NCI-H1092 (cell line): ENCODE data around the gene METTL26.
A peak's percentile ranks its signal among the peaks of the same experiment; 100 is the strongest.
"Not testable (repeated sequence)": the region's sequence is repeated elsewhere in the genome, so short reads cannot be mapped to it uniquely, and the experiment has no call there.

Experiments
- DNase-seq: peaks from one replicate; lab custom pipeline; 2025; lab: John Stamatoyannopoulos, UW

Gene METTL26

DNA sequence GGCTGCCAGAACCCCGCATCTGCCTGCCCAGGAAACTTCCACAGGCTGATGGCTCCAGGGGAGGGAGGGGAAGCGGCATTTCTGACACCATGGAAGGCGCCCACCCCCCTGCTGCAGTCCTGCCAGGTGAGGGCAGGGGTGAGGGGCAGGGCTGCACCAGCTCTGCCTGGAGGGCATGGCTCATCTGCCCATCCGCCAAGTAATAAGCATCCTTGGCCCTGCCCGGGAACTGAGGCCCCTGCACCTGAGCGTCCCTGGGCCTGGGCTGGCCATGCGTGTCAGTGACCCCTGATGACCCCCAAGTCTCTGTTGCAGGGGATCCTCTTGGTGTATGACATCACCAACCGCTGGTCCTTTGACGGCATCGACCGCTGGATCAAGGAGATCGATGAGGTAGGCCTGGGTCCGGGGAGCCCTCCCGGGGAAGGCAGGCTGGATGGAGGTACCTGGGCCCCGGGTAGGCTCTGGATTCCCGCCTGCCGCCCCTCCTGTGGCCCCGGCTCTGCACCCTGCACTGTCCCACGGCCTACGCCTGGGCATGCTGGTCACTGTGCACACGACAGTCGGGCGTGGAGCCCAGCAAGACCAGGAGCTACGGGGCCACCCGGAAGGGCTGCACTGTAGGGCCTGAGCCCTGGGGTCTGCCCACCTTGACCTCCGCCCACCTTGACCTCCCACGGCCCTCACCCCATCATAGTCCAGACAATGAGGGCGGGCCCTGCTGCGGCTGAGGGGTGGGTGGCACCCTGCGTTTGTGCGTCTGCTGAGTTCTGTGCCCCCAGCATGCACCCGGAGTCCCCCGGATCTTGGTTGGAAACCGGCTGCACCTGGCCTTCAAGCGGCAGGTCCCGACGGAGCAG, 10.8 kb downstream of the METTL26 start:
- no peak for DNase-seq

GRCh38 chr16:624526-625070, 11.5 kb downstream of the METTL26 start:
- no peak for DNase-seq

GRCh38 chr16:622920-623280, 13.2 kb downstream of the METTL26 start:
- no peak for DNase-seq

- peak; percentile 40 for DNase-seq
Observed at GRCh38 chr16:621526-622105, 14.5 kb downstream of the METTL26 start.

GRCh38 chr16:620700-621525, 15.2 kb downstream of the METTL26 start:
- no peak for DNase-seq

DNA sequence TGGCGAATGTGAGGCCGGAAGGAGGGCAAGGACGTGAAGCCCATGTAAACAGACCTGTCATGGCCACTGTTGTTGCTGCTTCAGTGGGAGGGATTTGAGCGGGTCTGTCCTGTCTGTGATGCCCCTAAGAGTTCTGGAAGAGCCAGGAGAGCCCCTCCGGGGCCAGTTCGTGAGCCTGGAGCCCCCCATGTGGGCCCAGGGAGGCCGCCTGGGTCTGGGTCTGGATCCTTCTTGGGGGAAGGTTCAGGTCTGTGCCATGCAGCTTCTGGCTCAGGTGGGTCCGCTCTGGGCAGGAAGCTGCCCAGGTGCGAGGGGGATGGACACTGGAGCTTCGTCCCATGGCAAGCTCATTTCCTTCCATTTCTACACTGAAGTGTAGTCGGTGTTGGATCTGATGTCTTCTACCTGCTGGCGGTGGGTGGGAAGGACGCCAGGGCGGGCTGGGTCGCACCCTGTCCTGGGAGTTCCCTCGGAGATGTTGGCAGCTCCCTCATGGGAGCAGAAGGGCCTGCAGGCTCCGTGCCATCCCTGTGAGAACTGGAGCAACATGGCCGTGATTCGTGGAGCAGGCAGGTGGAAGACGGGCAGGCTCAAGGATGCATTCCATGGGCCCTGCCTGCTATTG, 16.5 kb downstream of the METTL26 start:
- DNase-seq = no peak

DNA sequence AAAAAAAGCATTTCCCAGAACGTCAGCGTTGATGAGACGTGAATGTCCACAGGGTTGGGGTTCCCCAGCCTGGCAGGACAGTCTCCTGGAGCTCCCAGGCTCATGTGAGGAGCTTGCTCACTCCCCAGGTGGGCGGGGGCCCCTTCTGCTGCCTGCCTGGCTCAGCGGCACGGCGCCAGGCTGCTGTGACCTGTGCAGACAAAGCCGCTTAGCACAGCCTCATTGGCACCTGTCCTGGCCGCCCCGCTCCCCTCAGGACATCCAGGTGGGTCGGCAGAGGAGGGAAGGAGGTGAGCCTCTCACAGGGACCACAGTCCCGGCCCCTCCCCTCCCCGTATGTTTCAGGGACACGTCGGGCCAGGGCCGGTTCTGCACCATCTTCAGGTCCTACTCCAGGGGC, 18.2 kb downstream of the METTL26 start:
- no peak for DNase-seq

- DNase-seq = no peak
Observed at GRCh38 chr16:616733-617586, 19.1 kb downstream of the METTL26 start.

DNA sequence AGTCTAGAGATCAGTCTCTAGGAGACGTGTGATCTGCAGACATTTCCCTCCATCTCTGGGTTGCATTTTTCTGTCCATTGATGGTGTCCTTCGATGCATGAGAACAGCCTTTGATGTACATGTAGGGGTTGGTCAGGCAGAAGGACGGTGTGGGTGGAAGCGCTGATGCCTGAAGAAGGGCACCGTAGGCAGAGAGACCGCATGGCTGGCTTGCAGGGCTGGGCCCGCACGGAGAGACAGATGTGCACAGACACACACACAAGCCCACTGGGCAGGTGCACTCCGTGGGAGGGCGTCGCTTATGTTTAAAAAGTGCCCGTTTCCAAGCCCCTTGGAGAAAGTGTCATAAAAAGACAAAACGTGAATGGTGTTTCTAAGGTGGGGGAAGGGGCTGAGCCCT, 21.0 kb downstream of the METTL26 start:
- no peak for DNase-seq

DNA sequence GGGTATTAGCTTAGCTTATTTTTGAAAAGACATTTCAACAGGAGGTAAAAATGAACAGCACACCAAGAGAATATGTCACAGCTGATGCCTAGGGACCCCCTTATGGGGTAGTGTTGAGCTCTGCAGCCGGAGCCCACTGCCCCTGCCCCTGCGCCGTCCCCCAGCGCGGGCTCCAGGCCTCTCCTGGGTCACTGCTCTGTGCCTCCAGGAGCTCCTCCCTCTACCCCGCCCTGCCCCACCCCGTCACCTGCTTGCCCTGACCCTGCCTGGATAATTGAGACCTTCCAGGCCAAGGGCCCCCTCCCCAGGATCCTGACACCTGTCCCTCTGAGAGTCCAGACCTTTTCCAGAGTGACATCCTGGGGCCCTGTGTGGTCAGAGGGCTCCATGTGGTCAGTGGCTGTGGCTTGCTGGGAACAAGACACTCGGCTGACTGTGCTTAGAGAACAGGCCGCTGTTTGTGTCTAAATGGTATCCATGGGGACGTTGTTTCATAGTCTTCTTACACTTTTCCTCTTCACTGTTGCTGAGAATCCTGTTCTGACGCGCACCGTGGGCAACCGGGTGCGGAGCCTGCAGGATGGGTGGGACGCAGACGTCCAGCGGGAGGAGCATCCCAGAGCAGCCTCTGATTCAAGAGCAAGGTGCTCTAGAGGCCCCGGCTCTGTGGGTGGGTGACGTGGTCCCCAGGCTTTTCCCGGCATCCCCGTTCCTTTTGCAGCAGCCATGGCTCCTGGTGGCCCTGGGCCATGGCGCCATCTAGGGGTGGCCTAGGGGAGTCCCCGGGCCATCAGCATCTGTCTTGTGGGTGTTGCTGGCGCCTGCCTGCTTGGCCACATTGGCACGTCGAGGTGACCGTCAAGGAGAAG, 25.4 kb downstream of the METTL26 start:
- DNase-seq = no peak

GRCh38 chr16:609984-610383, 26.1 kb downstream of the METTL26 start:
- DNase-seq = no peak

DNA sequence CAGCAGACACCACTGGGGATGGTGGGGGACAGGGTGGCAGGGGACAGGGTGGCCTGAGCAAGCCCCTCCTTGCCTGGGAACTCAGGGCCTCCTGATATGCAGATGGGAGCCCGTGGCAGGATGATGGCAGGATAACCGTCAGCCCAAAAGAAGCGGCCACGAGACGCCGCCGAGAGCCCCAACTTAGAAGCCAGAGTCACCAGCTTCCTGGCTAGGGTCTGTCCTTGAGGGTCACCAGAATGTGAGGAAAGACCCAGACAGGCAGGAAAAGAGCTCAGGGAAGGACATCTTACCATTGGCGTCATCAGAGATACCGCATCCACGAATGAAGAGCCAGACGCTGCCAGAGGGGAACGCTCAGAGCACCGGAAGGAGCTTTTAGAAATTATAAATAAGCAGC, 26.8 kb downstream of the METTL26 start:
- no peak for DNase-seq

- DNase-seq = no peak
Observed at GRCh38 chr16:608019-608418, 28.1 kb downstream of the METTL26 start.

- no peak for DNase-seq
Observed at GRCh38 chr16:606656-607307, 29.3 kb downstream of the METTL26 start.

- no peak for DNase-seq
Observed at GRCh38 chr16:603933-604332, 32.2 kb downstream of the METTL26 start.

GRCh38 chr16:600781-601180, 35.3 kb downstream of the METTL26 start:
- no peak for DNase-seq

DNA sequence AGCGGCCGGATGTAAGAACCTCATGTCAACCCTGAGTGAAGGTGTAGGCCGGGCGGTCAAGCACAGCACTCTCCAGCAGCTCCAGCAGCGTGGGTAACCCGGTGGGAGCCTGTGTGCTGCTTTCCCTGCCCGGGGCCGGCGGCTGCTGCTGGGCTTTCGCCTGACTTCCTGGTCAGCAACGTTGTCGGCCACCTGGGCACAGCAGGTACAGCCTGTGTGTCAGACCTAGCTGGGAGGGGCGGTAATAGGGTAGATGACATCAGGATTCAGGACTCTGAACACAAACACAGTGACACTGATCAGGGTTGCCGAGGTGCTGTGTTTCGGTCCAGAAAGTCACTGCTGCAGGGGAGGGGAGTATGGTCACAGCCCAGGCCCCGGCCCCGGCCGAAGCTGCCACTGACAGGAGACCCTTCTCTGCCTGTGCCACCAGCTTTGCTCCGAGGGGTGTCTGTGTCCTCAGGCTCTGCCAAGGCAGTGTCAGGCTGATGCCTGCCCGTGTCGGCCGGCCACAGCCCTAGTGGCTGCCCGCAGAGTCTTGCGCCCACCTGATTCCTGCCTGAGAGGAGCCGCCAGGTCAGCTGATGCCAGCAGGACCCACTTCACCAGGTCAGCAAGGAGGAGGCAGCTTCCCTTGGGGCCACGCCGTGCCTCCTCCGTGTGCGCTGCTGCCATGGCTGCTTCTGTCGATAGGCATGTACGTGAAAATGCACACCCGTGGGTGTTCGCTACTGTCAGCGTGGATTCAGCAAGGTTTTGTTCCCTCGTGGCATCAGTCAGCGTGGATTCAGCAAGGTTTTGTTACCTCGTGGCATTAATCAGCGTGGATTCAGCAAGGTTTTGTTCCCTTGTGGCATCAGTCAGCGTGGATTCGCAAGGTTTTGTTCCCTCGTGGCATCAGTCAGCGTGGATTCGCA, 37.0 kb downstream of the METTL26 start:
- DNase-seq = no peak

GRCh38 chr16:597655-598054, 38.5 kb downstream of the METTL26 start:
- not testable (repeated sequence) for DNase-seq

- DNase-seq = no peak
Observed at GRCh38 chr16:596736-597060, 39.4 kb downstream of the METTL26 start.
